GM23338 (cell line): ENCODE measurements around the gene RNF182. TPM values are rescaled to one million over a fixed set of nuclear protein-coding genes. Genes with fewer than 3 reads are reported as not detected.

Source experiments
- ATAC-seq: fragments of 200-7000 bp; cut with Tn5 transposase; 3 replicates; pipeline ENCODE4 v1.9.1; 2020
- DNase-seq: peaks from one replicate; pipeline ENCODE4 v3.0.0-alpha.2; 2015; ENCODE audit warnings: low spot score
- H2AFZ ChIP-seq: fragments of 200-600 bp; sonication (generic); 2 replicates; pipeline ENCODE4 v1.8.0; 2016; ENCODE audit warnings: antibody characterized with exemption, mild to moderate bottlenecking, moderate library complexity
- H3F3A ChIP-seq: fragments of 200-600 bp; sonication (generic); replicated peaks from 2 replicates; pipeline ENCODE4 v1.8.0; 2017; ENCODE audit warnings: antibody characterized with exemption, mixed run types, low read depth
- H3K27ac ChIP-seq: fragments of 200-600 bp; sonication (generic); 2 replicates; pipeline ENCODE4 v1.6.1; 2016; ENCODE audit warnings: low read depth
- H3K27me3 ChIP-seq: fragments of 200-600 bp; sonication (generic); 2 replicates; pipeline ENCODE4 v1.8.0; 2016; ENCODE audit warnings: mild to moderate bottlenecking, mixed run types, moderate library complexity; ENCODE audit not compliant: insufficient read depth
- H3K36me3 ChIP-seq: fragments of 200-600 bp; sonication (generic); 2 replicates; pipeline ENCODE4 v1.8.0; 2016; ENCODE audit warnings: mild to moderate bottlenecking; ENCODE audit not compliant: insufficient read depth
- H3K4me1 ChIP-seq: fragments of 200-600 bp; sonication (generic); 2 replicates; pipeline ENCODE4 v1.8.0; 2016; ENCODE audit warnings: mild to moderate bottlenecking, moderate library complexity; ENCODE audit not compliant: insufficient read depth
- H3K4me2 ChIP-seq: fragments of 200-600 bp; sonication (generic); 2 replicates; pipeline ENCODE4 v1.7.1; 2017; ENCODE audit warnings: mixed run types
- H3K4me3 ChIP-seq: fragments of 200-600 bp; sonication (generic); 2 replicates; pipeline ENCODE4 v1.6.1; 2016; ENCODE audit warnings: mixed run types
- H3K79me2 ChIP-seq: fragments of 200-600 bp; sonication (generic); replicated peaks from 2 replicates; pipeline ENCODE4 v1.8.0; 2017; ENCODE audit warnings: mild to moderate bottlenecking; ENCODE audit not compliant: insufficient read depth
- H3K9me2 ChIP-seq: fragments of 200-600 bp; sonication (generic); 2 replicates; pipeline ENCODE4 v1.8.0; 2017; ENCODE audit not compliant: insufficient read depth
- H4K20me1 ChIP-seq: fragments of 200-600 bp; sonication (generic); replicated peaks from 2 replicates; pipeline ENCODE4 v1.8.0; 2017; ENCODE audit warnings: mild to moderate bottlenecking; ENCODE audit not compliant: insufficient read depth
- H3K27ac Mint-ChIP-seq: 2 replicates; pipeline ENCODE4 v1.8.0; 2020; ENCODE audit warnings: inconsistent platforms, mild to moderate bottlenecking, moderate library complexity, mixed read lengths
- H3K27me3 Mint-ChIP-seq: 3 replicates; pipeline ENCODE4 v1.8.0; 2022; ENCODE audit warnings: low read depth, mild to moderate bottlenecking, moderate library complexity, mixed read lengths, inconsistent platforms; ENCODE audit not compliant: insufficient read depth, poor library complexity
- H3K36me3 Mint-ChIP-seq: 3 replicates; pipeline ENCODE4 v1.8.0; 2021; ENCODE audit warnings: low read depth, mild to moderate bottlenecking, inconsistent platforms, moderate library complexity, mixed read lengths
- H3K4me1 Mint-ChIP-seq: 3 replicates; pipeline ENCODE4 v1.8.0; 2020; ENCODE audit warnings: mild to moderate bottlenecking, inconsistent platforms, mixed read lengths
- H3K4me3 Mint-ChIP-seq: 3 replicates; pipeline ENCODE4 v1.8.0; 2021; ENCODE audit warnings: moderate library complexity, mild to moderate bottlenecking, inconsistent platforms, mixed read lengths
- H3K9me3 Mint-ChIP-seq: 3 replicates; pipeline ENCODE4 v1.8.0; 2020; ENCODE audit warnings: moderate library complexity, mild to moderate bottlenecking, inconsistent platforms, mixed read lengths
- CREB1 ChIP-seq: fragments of 250-450 bp; sonication (Bioruptor Pico); IDR thresholded peaks from 2 replicates; pipeline ENCODE4 v1.5.0; 2020; ENCODE audit warnings: low read depth, mild to moderate bottlenecking, moderate library complexity
- CTCF ChIP-seq, 2 experiments: fragments of 200-600 bp in 1 of 2; sonication (generic) in 1 of 2; conservative IDR thresholded peaks; 2 replicates each; pipeline versions ENCODE4 v1.5.1 to v1.6.1; 2016 to 2017; ENCODE audit warnings: antibody characterized with exemption in 2 of 2, low read depth in 2 of 2, mild to moderate bottlenecking in 2 of 2, moderate library complexity in 1 of 2
- ETS1 ChIP-seq: IDR thresholded peaks from 2 replicates; pipeline ENCODE4 v1.6.1; 2016; ENCODE audit warnings: antibody characterized with exemption
- EZH2 ChIP-seq: fragments of 200-600 bp; sonication (generic); IDR thresholded peaks from one replicate; pipeline ENCODE4 v1.8.0; 2017; ENCODE audit warnings: antibody characterized with exemption, mild to moderate bottlenecking, low read depth; ENCODE audit not compliant: unreplicated experiment
- EZH2phosphoT487 ChIP-seq: fragments of 200-600 bp; sonication (generic); IDR thresholded peaks from one replicate; pipeline ENCODE4 v1.8.1; 2018; ENCODE audit warnings: antibody characterized with exemption; ENCODE audit not compliant: unreplicated experiment
- JUNB ChIP-seq: IDR thresholded peaks from one replicate; pipeline ENCODE4 v1.6.1; 2016; ENCODE audit warnings: antibody characterized with exemption; ENCODE audit not compliant: unreplicated experiment
- NANOG ChIP-seq: IDR thresholded peaks from 2 replicates; pipeline ENCODE4 v1.6.1; 2016; ENCODE audit warnings: antibody characterized with exemption, borderline replicate concordance
- POLR2AphosphoS5 ChIP-seq: IDR thresholded peaks from 2 replicates; pipeline ENCODE4 v1.6.1; 2016; ENCODE audit warnings: antibody characterized with exemption, low read depth
- REST ChIP-seq: IDR thresholded peaks from one replicate; pipeline ENCODE4 v1.6.1; 2018; ENCODE audit warnings: antibody characterized with exemption; ENCODE audit not compliant: unreplicated experiment
- STAT1 ChIP-seq: IDR thresholded peaks from one replicate; pipeline ENCODE4 v1.6.1; 2016; ENCODE audit warnings: antibody characterized with exemption; ENCODE audit not compliant: unreplicated experiment
- ZNF114 ChIP-seq: fragments of 250-450 bp; sonication (Bioruptor Pico); IDR thresholded peaks from 2 replicates; pipeline ENCODE4 v1.5.0; 2020; ENCODE audit warnings: mild to moderate bottlenecking, moderate library complexity
- ZNF462 ChIP-seq: fragments of 250-450 bp; sonication (Bioruptor Pico); IDR thresholded peaks from 2 replicates; pipeline ENCODE4 v1.5.0; 2020; ENCODE audit warnings: mild to moderate bottlenecking, moderate library complexity
- polyA plus RNA-seq: library from polyadenylated mRNA; unstranded; fragments of >200 nt; fragmentation: Nextera tagmentation; extraction: Ambion mirVana; gene quantifications from 2 replicates; pipeline ENCODE4 v1.2.1, GENCODE V29; 2016
- total RNA-seq: library from RNA; depleted of rRNA; stranded (reverse); fragments of >200 nt; shearing (Covaris generic); gene quantifications from 2 replicates; pipeline ENCODE4 v1.2.3, GENCODE V29; 2014

Gene RNF182
- total and polyA plus RNA-seq, 2 experiments from 2014 or later, result 3.2 to 9.8 TPM

DNA sequence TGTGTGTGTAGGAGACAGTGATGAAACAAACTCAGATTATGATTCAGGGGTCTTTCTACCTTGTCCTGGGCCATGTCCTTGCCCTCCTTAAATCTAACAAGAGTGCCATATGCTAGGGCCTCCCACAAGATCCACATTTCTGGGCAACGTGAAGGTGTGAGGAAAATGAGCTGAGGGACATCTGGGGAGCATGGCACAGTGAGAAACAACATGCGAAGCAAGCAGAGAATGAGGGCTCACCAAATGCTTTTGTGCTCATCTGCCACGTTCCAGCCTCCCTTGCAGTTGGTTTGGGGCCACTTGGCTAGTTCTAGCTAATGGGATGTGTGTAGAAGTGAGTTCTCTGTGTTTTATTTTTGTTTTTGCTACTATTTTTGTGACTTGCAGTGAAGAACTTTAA is 21.4 kb upstream of the RNF182 start:
- Mint-ChIP-seq H3K9me3 (no peaks in the 10 kb centered on the region), H3K4me1 (no peaks in the 10 kb centered on the region), H3K36me3 (no peaks in the 10 kb centered on the region), H3K27ac (no peak overlapping the region), H3K27me3 (peaks cover 4% of the 10 kb centered on the region), H3K4me3 (no peak overlapping the region)
- no peak overlapping the region for H3K4me2 ChIP-seq
- TF ChIP-seq NANOG (no peak), CTCF (conservative IDR thresholded peaks at IDR 0.05; ENCODE audit: low read depth in 2 of 2) (no peak), CREB1 (no peak), JUNB (no peak), ZNF114 (CRISPR knock-in tag) (no peak), REST (no peak), POLR2AphosphoS5 (no peak), ETS1 (no peak), STAT1 (no peak), EZH2phosphoT487 (no peak), EZH2 (no peak), ZNF462 (CRISPR knock-in tag) (no peak)
- H3K4me1 ChIP-seq, result no peaks in the 10 kb centered on the region
- H3K27me3 ChIP-seq, result no peaks in the 10 kb centered on the region
- no peaks in the 10 kb centered on the region for H3K36me3 ChIP-seq
- no peak overlapping the region for H2AFZ ChIP-seq
- no peak overlapping the region for H3K4me3 ChIP-seq
- H3K9me2 ChIP-seq, result no peaks in the 10 kb centered on the region
- no peaks in the 10 kb centered on the region for H4K20me1 ChIP-seq
- H3K79me2 ChIP-seq, result no peaks in the 10 kb centered on the region
- no peaks in the 10 kb centered on the region for H3F3A ChIP-seq
- ATAC-seq (no peak), DNase-seq (no peak)
- no peak overlapping the region for H3K27ac ChIP-seq
